OCI-LY7 (cell line): ENCODE results near the gene NOL7. TPM values are rescaled to one million over a fixed set of nuclear protein-coding genes. Genes with fewer than 3 reads are reported as not detected.

Source experiments
- BruUV-seq: library from RNA; stranded (reverse); fragments of 400-500 nt; replicated peaks from 2 replicates; lab custom pipeline; 2021; lab: Mats Ljungman, UMichigan
- CTCF ChIA-PET: fragments of 300-600 bp; sonication (Branson Sonifier 250); formaldehyde crosslinking; loops from one replicate; lab custom pipeline; 2022; ENCODE audit warnings: antibody characterized with exemption; ENCODE audit not compliant: unreplicated experiment; lab: Charles Lee
- POLR2A ChIA-PET: fragments of 300-600 bp; sonication (Branson Sonifier 250); formaldehyde crosslinking; loops from one replicate; lab custom pipeline; 2022; ENCODE audit warnings: antibody characterized with exemption; lab: Charles Lee
- DNase-seq: peaks from one replicate; pipeline ENCODE4 v3.0.0-alpha.2; 2015; ENCODE audit warnings: low spot score
- H2AFZ ChIP-seq: fragments of 200-600 bp; sonication (generic), shearing (Covaris generic); 2 replicates; pipeline ENCODE4 v1.6.1; 2014; ENCODE audit warnings: mild to moderate bottlenecking, antibody characterized with exemption, low read length, moderate library complexity
- H3K27ac ChIP-seq: fragments of 200-600 bp; sonication (generic); 2 replicates; pipeline ENCODE4 v1.5.1; 2014; ENCODE audit warnings: mixed run types, low read depth, mild to moderate bottlenecking, moderate library complexity, low read length, inconsistent platforms; ENCODE audit not compliant: poor library complexity, severe bottlenecking
- H3K36me3 ChIP-seq: fragments of 200-600 bp; sonication (generic); 2 replicates; pipeline ENCODE4 v1.6.1; 2014; ENCODE audit warnings: mild to moderate bottlenecking, antibody characterized with exemption, low read length, moderate library complexity, mixed read lengths; ENCODE audit not compliant: insufficient read depth
- H3K4me1 ChIP-seq: fragments of 200-600 bp; sonication (generic); 2 replicates; pipeline ENCODE4 v1.5.1; 2014; ENCODE audit warnings: mild to moderate bottlenecking, low read length; ENCODE audit not compliant: insufficient read depth, poor library complexity, severe bottlenecking
- H3K4me2 ChIP-seq: fragments of 200-600 bp; sonication (generic); 2 replicates; pipeline ENCODE4 v1.6.1; 2014; ENCODE audit warnings: mild to moderate bottlenecking, low read length
- H3K4me3 ChIP-seq: fragments of 200-600 bp; sonication (generic); 2 replicates; pipeline ENCODE4 v1.5.1; 2014; ENCODE audit warnings: mild to moderate bottlenecking, low read depth, low read length; ENCODE audit not compliant: poor library complexity, severe bottlenecking
- H3K79me2 ChIP-seq: fragments of 200-600 bp; sonication (generic); 2 replicates; pipeline ENCODE4 v1.6.1; 2016; ENCODE audit warnings: low read depth, mild to moderate bottlenecking, low read length, moderate library complexity, mixed read lengths; ENCODE audit not compliant: insufficient read depth
- H3K9me2 ChIP-seq: fragments of 200-600 bp; sonication (generic); 2 replicates; pipeline ENCODE4 v1.6.1; 2016; ENCODE audit warnings: mild to moderate bottlenecking, low read length, mixed read lengths; ENCODE audit not compliant: insufficient read depth
- H3K9me3 ChIP-seq: fragments of 200-600 bp; sonication (generic); 2 replicates; pipeline ENCODE4 v1.6.1; 2014; ENCODE audit warnings: mild to moderate bottlenecking, mixed run types, low read length, mixed read lengths
- H4K20me1 ChIP-seq: fragments of 200-600 bp; sonication (generic); 2 replicates; pipeline ENCODE4 v1.6.1; 2014; ENCODE audit warnings: mild to moderate bottlenecking, antibody characterized with exemption, low read length, moderate library complexity, mixed read lengths; ENCODE audit not compliant: insufficient read depth
- CTCF ChIP-seq: fragments of 200-600 bp; sonication (generic); conservative IDR thresholded peaks from 2 replicates; pipeline ENCODE4 v1.5.1; 2014; ENCODE audit warnings: mild to moderate bottlenecking, antibody characterized with exemption, low read length, moderate library complexity, mixed read lengths
- EZH2phosphoT487 ChIP-seq: fragments of 200-600 bp; sonication (generic); IDR thresholded peaks from 2 replicates; pipeline ENCODE4 v1.6.1; 2018; ENCODE audit warnings: low read depth, borderline replicate concordance, mild to moderate bottlenecking, mixed run types, antibody characterized with exemption, low read length, moderate library complexity, mixed read lengths
- intact Hi-C: fragments of 100-400 bp; cut with micrococcal nuclease; formaldehyde crosslinking; loops from one replicate; pipeline ENCODE4 v1.10.0; 2022; ENCODE audit not compliant: unreplicated experiment
- total RNA-seq, 2 experiments: library from RNA; depleted of rRNA in 1 of 2; stranded (reverse); fragments of >200 nt in 1 of 2; shearing (Covaris generic) in 1 of 2; gene quantifications; 2 replicates each; pipeline ENCODE4 v1.2.3, GENCODE V29; 2014 to 2022

Gene NOL7
- total RNA-seq, 2 experiments from 2014 or later, result 67.5 to 103 TPM

- peak overlapping the region; percentile 46 for H3K4me3 ChIP-seq
- ChIA-PET POLR2A (interaction anchor here (0.7 to 2.0 kb wide), 2 partner anchors 21 to 54 kb away, joined by 4 read pairs; no protein-coding TSS in a partner anchor), CTCF (no interaction called here)
- H3K9me3 ChIP-seq, result no peaks in the 10 kb centered on the region
- no TSS peak for BruUV-seq
- H3K4me2 ChIP-seq, result peak overlapping the region; percentile 94
- TF ChIP-seq CTCF (no peak), EZH2phosphoT487 (no peak)
- H3K36me3 ChIP-seq, result peaks cover 13% of the 10 kb centered on the region
- H2AFZ ChIP-seq, result peak overlapping the region; percentile 79
- intact Hi-C loops, result loop anchor here (5.0 to 10.0 kb wide), 3 partner anchors 254 to 463 kb away; no protein-coding TSS in a partner anchor
- DNase-seq, result peak; percentile 32
- no peaks in the 10 kb centered on the region for H3K9me2 ChIP-seq
- H3K4me1 ChIP-seq, result peaks cover 44% of the 10 kb centered on the region
- peaks cover 33% of the 10 kb centered on the region for H3K79me2 ChIP-seq
- peaks cover 12% of the 10 kb centered on the region for H4K20me1 ChIP-seq
- peak overlapping the region; percentile 46 for H3K27ac ChIP-seq
Observed at GRCh38 chr6:13611715-13612114, 3.4 kb upstream of the NOL7 start.

GRCh38 chr6:13613029-13613594, 2.0 kb upstream of the NOL7 start:
- H3K9me3 ChIP-seq, result no peaks in the 10 kb centered on the region
- no peaks in the 10 kb centered on the region for H3K9me2 ChIP-seq
- H2AFZ ChIP-seq, result peak overlapping the region; percentile 32; the same call in 1 of the 2 replicates
- peaks cover 20% of the 10 kb centered on the region for H3K36me3 ChIP-seq
- ChIA-PET CTCF (no interaction called here), POLR2A (interaction anchor here (0.5 to 5.2 kb wide), 6 partner anchors 8 to 73 kb away, joined by 3 to 26 read pairs (median 4); partner anchors contain the start of gene SIRT5)
- DNase-seq, result peak; percentile 23
- peaks cover 54% of the 10 kb centered on the region for H3K4me1 ChIP-seq
- H3K4me2 ChIP-seq, result peak overlapping the region; percentile 94
- no TSS peak for BruUV-seq
- intact Hi-C loops, result loop anchor here (5.0 to 10.0 kb wide), 3 partner anchors 256 to 462 kb away; no protein-coding TSS in a partner anchor
- H3K4me3 ChIP-seq, result peak overlapping the region; percentile 98
- H4K20me1 ChIP-seq, result peaks cover 15% of the 10 kb centered on the region
- H3K27ac ChIP-seq, result peak overlapping the region; percentile 73
- no peak for TF ChIP-seq CTCF
- H3K79me2 ChIP-seq, result peaks cover 46% of the 10 kb centered on the region
